NCI-H2196 (cell line): ENCODE data around the gene ZNF831.

Source experiments
- DNase-seq: peaks from one replicate; lab custom pipeline; 2025; ENCODE audit not compliant: unreplicated experiment; lab: John Stamatoyannopoulos, UW

The ZNF831 gene

DNA sequence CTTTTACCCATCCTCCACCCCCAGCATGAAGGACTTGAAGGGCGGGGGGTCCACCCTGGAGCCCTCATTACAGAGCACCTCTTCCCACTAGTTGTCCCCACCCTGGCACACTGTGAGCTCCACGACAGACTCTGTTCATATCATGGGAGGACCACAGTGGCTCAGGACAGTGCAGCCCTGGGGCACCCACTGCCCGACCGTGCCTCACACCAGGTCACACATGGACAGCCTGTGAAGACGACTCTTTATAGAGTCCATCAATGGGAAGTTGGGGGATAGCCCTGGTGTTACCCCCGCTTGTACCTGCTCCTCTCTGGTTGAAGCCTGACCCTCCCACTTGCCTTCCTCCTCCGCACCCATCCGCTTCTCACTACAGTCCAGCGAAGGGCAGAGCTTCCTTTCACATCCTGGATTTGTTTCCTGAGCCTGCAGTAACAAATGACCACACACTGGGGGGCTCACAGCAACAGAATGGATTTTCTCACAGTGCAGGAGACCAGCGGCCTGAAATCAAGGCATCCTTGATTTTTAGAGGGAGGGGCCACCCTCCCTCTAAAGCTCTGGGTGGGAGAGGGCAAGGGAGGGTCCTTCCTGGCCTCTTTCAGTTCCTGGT lies 15.5 kb downstream of the ZNF831 start:
- DNase-seq = no peak

DNA sequence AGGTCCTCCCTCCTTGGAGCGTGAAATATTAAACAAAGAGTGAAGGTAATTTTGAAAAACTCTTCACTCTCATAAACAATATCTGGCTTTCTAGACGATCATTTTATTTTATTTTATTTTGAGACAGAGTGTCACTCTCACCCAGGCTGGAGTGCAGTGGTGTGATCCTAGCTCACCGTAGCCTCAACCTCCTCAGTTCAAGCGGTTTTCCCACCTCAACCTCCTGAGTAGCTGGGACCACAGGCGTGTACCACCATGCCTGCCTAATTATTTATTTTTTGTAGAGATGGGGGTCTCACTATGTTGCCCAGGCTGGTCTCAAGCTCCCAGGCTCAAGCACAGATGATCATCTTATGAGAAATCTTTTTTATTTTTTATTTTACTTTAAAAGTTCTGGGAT lies 16.4 kb downstream of the ZNF831 start:
- DNase-seq = no peak

DNA sequence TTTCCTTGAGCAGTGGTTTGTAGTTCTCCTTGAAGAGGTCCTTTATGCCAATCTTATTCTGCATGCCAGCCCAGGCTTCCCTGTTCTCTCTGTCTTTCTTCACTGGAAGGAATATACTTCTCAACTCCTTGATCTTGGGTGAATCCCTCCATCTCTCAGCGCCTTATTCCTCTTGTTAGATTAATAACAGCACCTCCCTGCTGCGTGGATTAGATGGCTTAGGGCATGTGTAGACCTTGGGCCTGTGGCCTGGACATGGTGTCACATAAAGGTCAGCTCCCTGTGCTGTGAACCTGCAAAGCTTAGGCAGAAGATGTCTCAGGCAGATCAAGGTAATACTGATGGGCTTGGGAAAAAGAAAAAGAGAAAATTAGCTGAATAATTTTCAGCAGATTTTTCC lies 18.3 kb downstream of the ZNF831 start:
- no peak for DNase-seq

GRCh38 chr20:59182401-59183044 lies 18.9 kb downstream of the ZNF831 start:
- no peak for DNase-seq

- no peak for DNase-seq
Observed at GRCh38 chr20:59183751-59184150, 20.1 kb downstream of the ZNF831 start.

DNA sequence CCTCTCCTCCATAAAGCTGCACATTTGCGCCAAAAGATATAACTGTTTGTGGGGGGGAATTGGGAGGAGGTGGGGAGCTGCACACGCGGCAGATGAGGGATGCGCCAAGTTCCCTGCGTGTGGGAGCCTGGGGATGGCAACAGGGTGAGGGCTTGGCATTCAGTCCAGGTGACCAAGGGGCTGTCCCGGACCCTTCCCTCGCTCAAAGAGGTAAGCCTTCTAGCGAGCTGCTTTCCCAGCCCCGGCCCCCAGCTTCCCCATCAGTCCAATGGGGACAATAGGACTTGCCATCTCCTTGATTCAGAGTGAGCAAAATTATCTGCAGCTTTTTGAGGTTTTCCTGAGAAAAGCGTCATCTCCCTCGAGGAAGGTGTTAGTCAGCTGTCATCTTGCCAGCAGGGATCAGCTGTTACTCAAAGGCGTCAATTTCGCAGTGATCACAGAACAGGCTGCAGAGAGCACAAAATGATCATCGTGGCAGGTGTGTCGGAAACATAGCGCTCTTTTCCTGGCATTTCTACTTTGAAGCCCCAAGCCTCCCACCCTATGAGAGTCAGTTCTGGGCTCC lies 21.3 kb downstream of the ZNF831 start:
- DNase-seq = no peak

DNA sequence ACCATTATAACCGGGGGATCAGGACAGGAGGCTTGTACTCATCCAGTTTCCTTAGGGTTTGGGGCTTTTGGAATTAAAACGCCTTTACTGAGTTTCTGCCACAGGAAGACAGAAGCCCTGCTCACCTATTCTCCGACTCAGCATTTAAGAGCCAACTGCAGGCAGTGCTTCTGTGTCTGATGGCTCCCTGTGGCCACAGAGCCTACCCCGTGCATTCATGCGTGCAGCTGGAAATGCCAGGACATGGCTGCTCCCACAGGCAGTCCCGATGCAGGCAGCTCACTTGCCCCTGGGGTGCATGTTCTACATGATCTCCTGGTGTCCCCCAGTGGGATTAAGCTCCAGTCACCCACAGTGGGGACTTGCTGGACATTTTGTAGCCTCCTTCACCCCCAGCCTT lies 22.2 kb downstream of the ZNF831 start:
- DNase-seq = no peak

- DNase-seq = no peak
Observed at GRCh38 chr20:59190466-59190865, 26.8 kb downstream of the ZNF831 start.

DNA sequence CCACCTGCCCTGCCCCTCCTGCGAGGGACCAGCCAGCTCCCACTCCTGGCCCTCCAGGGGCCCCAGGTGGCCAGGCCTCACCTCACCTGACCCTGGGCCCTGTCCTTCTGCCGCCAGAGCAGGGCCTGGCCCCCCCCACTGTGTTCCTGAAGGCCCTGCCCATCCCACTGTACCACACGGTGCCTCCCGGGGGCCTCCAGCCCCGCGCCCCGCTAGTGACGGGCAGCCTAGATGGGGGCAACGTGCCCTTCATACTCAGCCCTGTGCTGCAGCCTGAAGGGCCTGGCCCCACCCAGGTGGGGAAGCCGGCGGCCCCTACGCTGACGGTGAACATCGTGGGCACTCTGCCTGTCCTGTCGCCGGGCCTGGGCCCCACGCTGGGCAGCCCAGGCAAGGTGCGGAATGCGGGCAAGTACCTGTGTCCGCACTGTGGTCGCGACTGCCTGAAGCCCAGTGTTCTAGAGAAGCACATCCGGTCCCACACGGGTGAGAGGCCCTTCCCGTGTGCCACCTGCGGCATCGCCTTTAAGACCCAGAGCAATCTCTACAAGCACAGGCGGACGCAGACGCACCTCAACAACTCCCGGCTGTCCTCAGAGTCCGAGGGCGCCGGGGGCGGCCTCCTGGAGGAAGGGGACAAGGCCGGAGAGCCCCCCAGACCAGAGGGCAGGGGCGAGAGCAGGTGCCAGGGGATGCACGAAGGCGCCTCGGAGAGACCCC lies 27.6 kb downstream of the ZNF831 start:
- DNase-seq = no peak

GRCh38 chr20:59191756-59192532 lies 28.3 kb downstream of the ZNF831 start:
- no peak for DNase-seq

GRCh38 chr20:59192533-59192896 lies 28.9 kb downstream of the ZNF831 start:
- no peak for DNase-seq

DNA sequence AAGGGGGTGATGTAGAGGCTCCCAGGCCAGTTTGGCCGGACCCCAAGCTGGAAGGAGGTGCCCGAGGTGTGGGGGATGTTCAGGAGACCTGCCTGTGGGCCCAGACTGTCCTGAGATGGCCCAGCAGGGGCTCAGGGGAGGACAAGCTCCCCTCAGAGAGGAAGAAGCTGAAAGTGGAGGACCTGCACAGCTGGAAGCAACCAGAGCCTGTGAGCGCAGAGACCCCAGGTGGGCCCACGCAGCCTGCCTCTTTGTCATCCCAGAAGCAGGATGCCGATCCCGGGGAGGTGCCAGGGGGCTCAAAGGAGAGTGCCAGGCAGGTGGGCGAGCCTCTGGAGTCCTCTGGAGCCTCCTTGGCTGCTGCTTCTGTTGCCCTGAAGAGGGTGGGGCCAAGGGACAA lies 29.7 kb downstream of the ZNF831 start:
- DNase-seq = no peak

- DNase-seq = no peak
Observed at GRCh38 chr20:59194023-59194935, 30.7 kb downstream of the ZNF831 start.

- DNase-seq = no peak
Observed at GRCh38 chr20:59195316-59195993, 31.8 kb downstream of the ZNF831 start.

- no peak for DNase-seq
Observed at GRCh38 chr20:59204165-59204894, 40.7 kb downstream of the ZNF831 start.

- no peak for DNase-seq
Observed at GRCh38 chr20:59205044-59205443, 41.4 kb downstream of the ZNF831 start.

DNA sequence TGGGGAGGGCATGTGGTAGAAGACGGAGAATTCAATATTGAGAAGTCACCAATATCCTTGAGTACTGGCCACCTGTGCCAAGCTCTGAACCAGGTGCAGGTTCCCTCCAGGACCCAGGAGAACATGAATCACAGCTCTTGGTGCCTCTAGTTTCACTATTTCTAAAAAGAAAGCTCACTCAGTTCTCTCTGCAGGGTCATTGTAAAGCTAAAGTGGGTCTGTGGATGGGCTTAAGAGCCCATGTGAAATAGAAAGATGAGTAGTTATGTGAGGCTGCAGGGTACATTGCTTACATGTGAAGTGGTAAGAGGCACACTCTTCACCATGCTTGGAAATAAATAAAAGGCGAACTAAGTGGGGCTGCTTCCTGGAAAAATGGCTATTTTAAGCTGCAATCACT lies 43.6 kb downstream of the ZNF831 start:
- no peak for DNase-seq

GRCh38 chr20:59207742-59208357 lies 44.2 kb downstream of the ZNF831 start:
- DNase-seq = no peak

DNA sequence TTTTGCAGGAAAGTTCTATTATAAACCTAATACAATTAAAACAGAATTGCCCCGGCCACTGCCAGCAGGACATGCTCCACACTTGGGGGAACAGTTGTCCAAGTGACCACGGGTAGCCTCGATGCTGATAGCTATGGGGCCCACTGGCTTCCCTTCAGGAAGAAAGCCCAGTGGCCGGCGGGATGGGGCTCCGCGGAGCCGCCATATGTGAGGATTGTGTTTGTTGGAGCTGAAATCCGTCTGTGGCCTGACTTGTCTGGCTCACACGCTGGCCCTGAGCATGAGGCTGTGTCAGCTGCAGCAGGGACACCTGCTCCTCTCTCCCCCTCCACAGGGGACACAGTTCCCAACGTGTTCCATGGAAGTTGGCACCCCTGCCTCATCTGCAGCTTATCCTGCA lies 46.6 kb downstream of the ZNF831 start:
- no peak for DNase-seq
